ENCODE measurements around the gene PTPRT.

Gene PTPRT

GRCh38 chr20:42701948-42702347 is 487.8 kb downstream of the PTPRT start:
- DNase-seq, result no peak

GRCh38 chr20:42700372-42700771 is 489.3 kb downstream of the PTPRT start:
- DNase-seq, result no peak

GRCh38 chr20:42697962-42698361 is 491.7 kb downstream of the PTPRT start:
- DNase-seq, result no peak

- no peak for DNase-seq
Observed at GRCh38 chr20:42690842-42691437, 498.8 kb downstream of the PTPRT start.

- no peak for DNase-seq
Observed at GRCh38 chr20:42688576-42688975, 501.1 kb downstream of the PTPRT start.

- DNase-seq, result no peak
Observed at GRCh38 chr20:42686057-42686456, 503.6 kb downstream of the PTPRT start.

- no peak for DNase-seq
Observed at GRCh38 chr20:42678895-42679294, 510.8 kb downstream of the PTPRT start.

- DNase-seq, result no peak
Observed at GRCh38 chr20:42656130-42656529, 533.6 kb downstream of the PTPRT start.

- no peak for DNase-seq
Observed at GRCh38 chr20:42652266-42652665, 537.4 kb downstream of the PTPRT start.

- no peak for DNase-seq
Observed at GRCh38 chr20:42650191-42650746, 539.4 kb downstream of the PTPRT start.

GRCh38 chr20:42649748-42650147 is 540.0 kb downstream of the PTPRT start:
- no peak for DNase-seq

GRCh38 chr20:42646250-42646649 is 543.5 kb downstream of the PTPRT start:
- no peak for DNase-seq

- DNase-seq, result no peak
Observed at GRCh38 chr20:42641886-42642285, 547.8 kb downstream of the PTPRT start.

- DNase-seq, result no peak
Observed at GRCh38 chr20:42639140-42639539, 550.6 kb downstream of the PTPRT start.

- no peak for DNase-seq
Observed at GRCh38 chr20:42635699-42636411, 553.9 kb downstream of the PTPRT start.

GRCh38 chr20:42634156-42634555 is 555.5 kb downstream of the PTPRT start:
- no peak for DNase-seq

GRCh38 chr20:42628683-42629082 is 561.0 kb downstream of the PTPRT start:
- no peak for DNase-seq

- no peak for DNase-seq
Observed at GRCh38 chr20:42613076-42613475, 576.6 kb downstream of the PTPRT start.

- no peak for DNase-seq
Observed at GRCh38 chr20:42611889-42612837, 577.5 kb downstream of the PTPRT start.

- no peak for DNase-seq
Observed at GRCh38 chr20:42611423-42611822, 578.3 kb downstream of the PTPRT start.

- DNase-seq, result no peak
Observed at GRCh38 chr20:42610070-42610469, 579.6 kb downstream of the PTPRT start.

GRCh38 chr20:42609618-42610017 is 580.1 kb downstream of the PTPRT start:
- no peak for DNase-seq
